ENCODE results near the gene ASGR2. TPM values are rescaled to one million over a fixed set of nuclear protein-coding genes. Genes with fewer than 3 reads are reported as not detected.
"Not testable (repeated sequence)": the region's sequence is repeated elsewhere in the genome, so short reads cannot be mapped to it uniquely, and the experiment has no call there.

The ASGR2 gene
- total RNA-seq, 1 donor from 2014 or later, result not detected

DNA sequence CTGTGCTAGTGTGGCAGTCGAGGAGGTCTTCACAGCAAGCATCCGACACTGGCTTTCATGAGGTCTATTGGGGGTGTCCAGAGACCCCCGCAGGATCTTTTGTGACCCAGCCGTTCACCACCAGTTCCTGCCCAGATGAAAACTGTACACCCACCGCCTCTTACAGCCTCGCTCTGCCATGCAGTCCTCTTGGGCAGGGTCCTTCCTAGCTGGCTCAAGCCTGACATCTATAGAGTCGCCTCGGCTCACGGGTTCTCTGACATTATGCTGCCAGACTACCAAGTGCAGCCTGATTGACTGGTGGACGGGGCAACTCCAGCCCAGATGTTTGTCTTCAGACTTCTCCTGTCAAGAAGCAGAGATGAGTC, 20.0 kb downstream of the ASGR2 start:
- Mint-ChIP-seq H3K4me1 (no peaks in the 10 kb centered on the region), H3K36me3 (ENCODE audit: low read depth) (no peaks in the 10 kb centered on the region), H3K9me3 (no peaks in the 10 kb centered on the region), H3K27ac (ENCODE audit: unreplicated experiment) (no peak overlapping the region), H3K27me3 (ENCODE audit: low read depth) (no peaks in the 10 kb centered on the region), H3K4me3 (no peak overlapping the region)
- TF ChIP-seq, protein P1, sequence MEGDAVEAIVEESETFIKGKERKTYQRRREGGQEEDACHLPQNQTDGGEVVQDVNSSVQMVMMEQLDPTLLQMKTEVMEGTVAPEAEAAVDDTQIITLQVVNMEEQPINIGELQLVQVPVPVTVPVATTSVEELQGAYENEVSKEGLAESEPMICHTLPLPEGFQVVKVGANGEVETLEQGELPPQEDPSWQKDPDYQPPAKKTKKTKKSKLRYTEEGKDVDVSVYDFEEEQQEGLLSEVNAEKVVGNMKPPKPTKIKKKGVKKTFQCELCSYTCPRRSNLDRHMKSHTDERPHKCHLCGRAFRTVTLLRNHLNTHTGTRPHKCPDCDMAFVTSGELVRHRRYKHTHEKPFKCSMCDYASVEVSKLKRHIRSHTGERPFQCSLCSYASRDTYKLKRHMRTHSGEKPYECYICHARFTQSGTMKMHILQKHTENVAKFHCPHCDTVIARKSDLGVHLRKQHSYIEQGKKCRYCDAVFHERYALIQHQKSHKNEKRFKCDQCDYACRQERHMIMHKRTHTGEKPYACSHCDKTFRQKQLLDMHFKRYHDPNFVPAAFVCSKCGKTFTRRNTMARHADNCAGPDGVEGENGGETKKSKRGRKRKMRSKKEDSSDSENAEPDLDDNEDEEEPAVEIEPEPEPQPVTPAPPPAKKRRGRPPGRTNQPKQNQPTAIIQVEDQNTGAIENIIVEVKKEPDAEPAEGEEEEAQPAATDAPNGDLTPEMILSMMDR (conservative IDR thresholded peaks at IDR 0.05), result no peak
- DNase-seq (ENCODE audit: low read depth, low spot score), result no peak

DNA sequence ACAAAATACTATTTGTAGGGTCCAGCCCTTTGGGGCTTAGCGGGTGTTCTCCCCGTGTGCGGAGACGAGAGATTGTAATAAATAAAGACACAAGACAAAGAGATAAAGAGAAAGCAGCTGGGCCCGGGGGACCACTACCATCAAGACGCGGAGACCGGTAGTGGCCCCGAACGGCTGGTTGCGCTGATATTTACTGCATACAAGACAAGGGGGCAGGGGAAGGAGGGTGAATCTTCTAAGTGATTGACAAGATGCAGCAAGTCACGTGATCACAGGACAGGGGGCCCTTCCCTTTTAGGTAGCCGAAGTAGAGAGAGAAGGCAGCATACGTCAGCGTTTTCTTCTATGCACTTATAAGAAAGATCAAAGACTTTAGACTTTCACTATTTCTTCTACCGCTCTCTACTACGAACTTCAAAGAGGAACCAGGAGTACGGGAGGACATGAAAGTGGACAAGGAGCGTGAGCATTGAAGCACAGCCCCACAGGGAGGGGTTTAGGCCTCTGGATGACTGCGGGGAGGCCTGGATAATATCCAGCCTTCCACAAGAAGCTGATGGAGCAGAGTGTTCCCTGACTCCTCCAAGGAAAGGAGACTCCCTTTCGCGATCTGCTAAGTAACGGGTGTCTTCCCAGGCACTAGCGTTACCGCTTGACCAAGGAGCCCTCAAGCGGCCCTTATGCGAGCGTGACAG, 23.2 kb downstream of the ASGR2 start:
- H3K4me1 Mint-ChIP-seq; H3K27ac Mint-ChIP-seq (ENCODE audit: unreplicated experiment); H3K4me3 Mint-ChIP-seq; DNase-seq (ENCODE audit: low read depth, low spot score); H3K9me3 Mint-ChIP-seq; H3K27me3 Mint-ChIP-seq (ENCODE audit: low read depth); H3K36me3 Mint-ChIP-seq (ENCODE audit: low read depth): not testable (repeated sequence)

DNA sequence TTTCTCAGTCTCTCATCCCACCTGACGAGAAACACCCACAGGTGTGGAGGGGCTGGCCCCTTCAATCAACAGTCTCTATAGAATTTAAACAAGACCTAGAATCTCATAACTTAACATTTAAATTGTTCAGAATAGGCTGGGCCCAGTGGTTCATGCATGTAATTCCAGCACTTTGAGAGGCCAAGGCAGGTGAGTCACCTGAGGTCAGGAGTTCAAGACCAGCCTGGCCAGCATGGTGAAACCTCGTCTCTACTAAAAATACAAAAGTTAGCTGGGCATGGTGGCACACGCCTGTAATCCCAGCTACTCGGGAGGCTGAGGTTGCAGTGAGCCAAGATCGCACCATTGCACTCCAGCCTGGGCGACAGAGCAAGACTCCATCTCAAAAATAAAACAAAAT, 25.1 kb downstream of the ASGR2 start:
- not testable (repeated sequence) for H3K27ac Mint-ChIP-seq (ENCODE audit: unreplicated experiment); H3K27me3 Mint-ChIP-seq (ENCODE audit: low read depth); H3K4me3 Mint-ChIP-seq

DNA sequence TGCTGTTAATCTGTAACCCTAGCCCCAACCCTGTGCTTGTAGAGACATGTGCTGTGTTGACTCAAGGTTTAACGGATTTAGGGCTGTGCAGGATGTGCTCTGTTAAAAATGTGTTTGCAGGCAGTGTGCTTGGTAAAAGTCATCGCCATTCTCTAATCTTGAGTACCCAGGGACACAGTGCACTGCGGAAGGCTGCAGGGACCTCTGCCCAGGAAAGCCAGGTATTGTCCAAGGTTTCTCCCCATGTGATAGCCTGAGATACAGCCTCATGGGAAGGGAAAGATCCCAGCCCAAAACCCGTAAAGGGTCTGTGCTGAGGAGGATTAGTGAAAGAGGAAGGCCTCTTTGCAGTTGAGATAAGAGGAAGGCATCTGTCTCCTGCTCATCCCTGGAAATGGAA, 26.2 kb downstream of the ASGR2 start:
- not testable (repeated sequence) for H3K9me3 Mint-ChIP-seq; H3K27ac Mint-ChIP-seq (ENCODE audit: unreplicated experiment); H3K4me1 Mint-ChIP-seq; H3K27me3 Mint-ChIP-seq (ENCODE audit: low read depth); DNase-seq (ENCODE audit: low read depth, low spot score); H3K4me3 Mint-ChIP-seq; H3K36me3 Mint-ChIP-seq (ENCODE audit: low read depth)

More for the DNA sequence above, 25.1 kb downstream of the ASGR2 start:
- H3K36me3 Mint-ChIP-seq (ENCODE audit: low read depth); H3K9me3 Mint-ChIP-seq; DNase-seq (ENCODE audit: low read depth, low spot score); H3K4me1 Mint-ChIP-seq: not testable (repeated sequence)

DNA sequence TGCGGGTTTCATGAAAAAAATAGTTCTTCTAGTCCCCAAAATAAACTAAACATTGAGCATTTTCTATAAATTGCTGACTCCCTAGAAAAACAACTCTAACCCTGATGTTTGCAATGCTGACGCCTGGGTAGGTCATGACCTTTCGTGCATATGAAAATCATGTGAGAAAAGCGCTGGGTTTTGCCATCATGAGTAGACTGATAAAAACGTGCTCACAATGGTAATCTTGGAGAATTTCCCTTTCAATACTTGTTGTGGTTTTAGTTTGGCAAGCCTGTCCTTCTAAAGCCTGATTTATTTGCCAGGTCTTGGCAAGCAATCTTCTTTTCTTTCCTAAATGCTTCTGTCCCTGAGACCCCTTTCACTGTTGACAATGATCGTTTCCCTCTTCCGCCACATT, 30.5 kb downstream of the ASGR2 start:
- Mint-ChIP-seq H3K9me3 (peaks cover 7% of the 10 kb centered on the region), H3K36me3 (ENCODE audit: low read depth) (no peaks in the 10 kb centered on the region)
- TF ChIP-seq, protein P1 (conservative IDR thresholded peaks at IDR 0.05), result no peak

DNA sequence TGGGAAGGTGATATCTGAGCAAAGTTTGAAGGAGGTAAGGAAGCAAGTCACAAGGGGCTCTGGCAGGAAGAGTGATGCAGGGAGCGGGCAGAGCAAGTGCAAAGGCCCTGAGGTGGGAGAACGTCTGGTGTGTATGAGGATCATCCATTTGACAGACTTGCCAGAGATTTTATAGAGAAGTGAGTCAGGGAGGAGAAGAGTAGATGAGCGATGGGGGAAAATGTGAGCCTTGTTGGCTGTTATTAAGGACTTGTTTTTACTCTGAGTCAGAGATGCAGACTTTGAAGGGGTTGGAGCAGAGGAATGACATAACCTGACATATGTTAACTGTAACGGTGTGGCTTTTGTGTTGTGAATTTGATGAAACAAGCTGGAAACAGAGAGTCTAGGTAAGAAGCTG, 31.0 kb downstream of the ASGR2 start:
- Mint-ChIP-seq H3K27me3 (ENCODE audit: low read depth) (no peaks in the 10 kb centered on the region), H3K9me3 (peaks cover 9% of the 10 kb centered on the region), H3K4me1 (peaks cover 4% of the 10 kb centered on the region), H3K4me3 (no peak overlapping the region), H3K36me3 (ENCODE audit: low read depth) (no peaks in the 10 kb centered on the region), H3K27ac (ENCODE audit: unreplicated experiment) (no peak overlapping the region)
- TF ChIP-seq, protein P1 (conservative IDR thresholded peaks at IDR 0.05), result no peak
- no peak for DNase-seq (ENCODE audit: low read depth, low spot score)

More for the DNA sequence above, 30.5 kb downstream of the ASGR2 start:
- DNase-seq (ENCODE audit: low read depth, low spot score), result no peak
- no peaks in the 10 kb centered on the region for H3K27me3 Mint-ChIP-seq (ENCODE audit: low read depth)
- no peak overlapping the region for H3K4me3 Mint-ChIP-seq
- peaks cover 4% of the 10 kb centered on the region for H3K4me1 Mint-ChIP-seq
- H3K27ac Mint-ChIP-seq (ENCODE audit: unreplicated experiment), result peak overlapping the region; percentile 20

DNA sequence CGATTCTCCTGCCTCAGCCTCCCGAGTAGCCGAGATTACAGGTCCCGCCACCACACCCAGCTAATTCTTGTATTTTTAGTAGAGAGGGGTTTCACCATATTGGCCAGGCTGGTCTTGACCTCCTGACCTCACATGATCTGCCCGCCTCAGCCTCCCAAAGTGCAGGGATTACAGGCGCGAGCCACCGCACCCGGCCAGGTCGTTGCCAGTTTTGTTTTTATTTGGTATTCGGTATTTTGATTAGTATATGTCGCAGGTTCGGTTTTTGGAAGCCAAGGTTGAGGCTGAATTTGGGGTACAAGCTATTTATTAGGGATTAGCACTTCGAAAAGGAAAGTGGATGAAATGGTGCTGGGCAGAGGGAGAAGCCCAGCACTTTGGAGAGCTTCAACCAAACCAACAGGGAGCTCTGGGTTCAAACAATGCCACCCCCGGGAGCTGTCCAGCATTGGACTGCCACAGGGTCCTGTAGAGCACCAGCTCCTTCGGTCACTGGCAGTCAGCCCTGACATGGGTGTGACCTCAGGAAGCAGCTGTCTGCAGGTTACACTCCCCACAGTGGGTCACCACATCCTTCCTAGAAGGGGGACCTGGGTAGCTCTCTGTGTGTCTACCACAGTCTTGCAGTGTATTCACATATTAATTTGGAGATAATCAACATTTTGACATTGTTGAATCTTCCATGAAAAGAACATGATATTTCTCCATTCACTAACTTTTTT, 33.1 kb downstream of the ASGR2 start:
- no peaks in the 10 kb centered on the region for H3K4me1 Mint-ChIP-seq
- no peak for DNase-seq (ENCODE audit: low read depth, low spot score)
- H3K27ac Mint-ChIP-seq (ENCODE audit: unreplicated experiment), result no peak overlapping the region
- no peaks in the 10 kb centered on the region for H3K27me3 Mint-ChIP-seq (ENCODE audit: low read depth)
- H3K36me3 Mint-ChIP-seq (ENCODE audit: low read depth), result no peaks in the 10 kb centered on the region
- TF ChIP-seq, protein P1 (conservative IDR thresholded peaks at IDR 0.05), result no peak
- no peak overlapping the region for H3K4me3 Mint-ChIP-seq
- peaks cover 9% of the 10 kb centered on the region for H3K9me3 Mint-ChIP-seq

Measured in neural crest cell (in vitro differentiated cells).